Caco-2 (cell line): Measurements from ENCODE around the gene MTOR. TPM values are rescaled to one million over a fixed set of nuclear protein-coding genes. Genes with fewer than 3 reads are reported as not detected.

Experiments
- BruUV-seq: library from RNA; stranded (reverse); fragments of 400-500 nt; replicated peaks from 2 replicates; lab custom pipeline; 2021; lab: Mats Ljungman, UMichigan
- CTCF ChIA-PET: fragments of 300-600 bp; sonication (Branson Sonifier 250); formaldehyde crosslinking; loops from one replicate; lab custom pipeline; 2022; ENCODE audit warnings: antibody characterized with exemption; lab: Charles Lee
- POLR2A ChIA-PET: fragments of 300-600 bp; sonication (Branson Sonifier 250); formaldehyde crosslinking; loops from one replicate; lab custom pipeline; 2022; ENCODE audit warnings: antibody characterized with exemption; lab: Charles Lee
- DNase-seq, 2 experiments: peaks; one replicate each; pipeline versions ENCODE4 v3.0.0 to v3.0.0-alpha.2; 2020 to 2022
- H3K27me3 ChIP-seq: replicated peaks from 2 replicates; pipeline ENCODE4 v1.6.0; 2011; ENCODE audit warnings: low read length; ENCODE audit not compliant: control insufficient read depth, insufficient read depth
- H3K36me3 ChIP-seq: 2 replicates; pipeline ENCODE4 v1.5.1; 2011; ENCODE audit warnings: low read length; ENCODE audit not compliant: control insufficient read depth, insufficient read depth
- H3K4me1 ChIP-seq: fragments of 250-450 bp; sonication (Bioruptor Pico); 2 replicates; pipeline ENCODE4 v1.5.1; 2020; ENCODE audit warnings: mild to moderate bottlenecking
- H3K4me3 ChIP-seq: 2 replicates; pipeline ENCODE4 v1.5.1; 2011; ENCODE audit warnings: low read depth, mild to moderate bottlenecking, control low read depth, low read length
- H3K9me3 ChIP-seq: fragments of 250-450 bp; sonication (Bioruptor Pico); 2 replicates; pipeline ENCODE4 v1.5.1; 2020; ENCODE audit warnings: mild to moderate bottlenecking, moderate library complexity
- H3K27ac Mint-ChIP-seq: one replicate; pipeline ENCODE4 v1.8.0; 2022; ENCODE audit warnings: mixed read lengths; ENCODE audit not compliant: unreplicated experiment
- H3K27me3 Mint-ChIP-seq: one replicate; pipeline ENCODE4 v1.8.0; 2022; ENCODE audit warnings: mixed read lengths; ENCODE audit not compliant: insufficient read depth, unreplicated experiment
- H3K36me3 Mint-ChIP-seq: one replicate; pipeline ENCODE4 v1.8.0; 2022; ENCODE audit warnings: mild to moderate bottlenecking, mixed read lengths; ENCODE audit not compliant: insufficient read depth, unreplicated experiment
- H3K4me1 Mint-ChIP-seq: one replicate; pipeline ENCODE4 v1.8.0; 2022; ENCODE audit warnings: low read depth, mixed read lengths; ENCODE audit not compliant: unreplicated experiment
- H3K4me3 Mint-ChIP-seq: one replicate; pipeline ENCODE4 v1.8.0; 2022; ENCODE audit warnings: mild to moderate bottlenecking, moderate library complexity, mixed read lengths; ENCODE audit not compliant: unreplicated experiment
- H3K9me3 Mint-ChIP-seq: one replicate; pipeline ENCODE4 v1.8.0; 2022; ENCODE audit warnings: mixed read lengths; ENCODE audit not compliant: unreplicated experiment
- intact Hi-C: fragments of 100-400 bp; cut with micrococcal nuclease; formaldehyde crosslinking; loops from one replicate; pipeline ENCODE4 v1.10.0; 2022; ENCODE audit not compliant: unreplicated experiment
- total RNA-seq: library from RNA; stranded (reverse); gene quantifications from 2 replicates; pipeline ENCODE4 v1.2.3, GENCODE V29; 2022
- TF ChIP-seq, protein P1 (sequence below), 2 experiments: fragments of 200-600 bp in 1 of 2; IDR thresholded peaks; 1 replicate in 1 of 2; 2 replicates in 1 of 2; pipeline versions ENCODE4 v1.5.1 to v1.8.0; 2011 to 2022; ENCODE audit warnings: antibody characterized with exemption in 1 of 2, control low read depth in 1 of 2, inconsistent platforms in 1 of 2, low read depth in 1 of 2, low read length in 1 of 2, mild to moderate bottlenecking in 1 of 2, moderate library complexity in 1 of 2; ENCODE audit not compliant: insufficient read depth in 1 of 2, severe bottlenecking in 1 of 2, unreplicated experiment in 1 of 2

Gene MTOR
- total RNA-seq, 1 experiment from 2014 or later = 45.7 TPM

DNA sequence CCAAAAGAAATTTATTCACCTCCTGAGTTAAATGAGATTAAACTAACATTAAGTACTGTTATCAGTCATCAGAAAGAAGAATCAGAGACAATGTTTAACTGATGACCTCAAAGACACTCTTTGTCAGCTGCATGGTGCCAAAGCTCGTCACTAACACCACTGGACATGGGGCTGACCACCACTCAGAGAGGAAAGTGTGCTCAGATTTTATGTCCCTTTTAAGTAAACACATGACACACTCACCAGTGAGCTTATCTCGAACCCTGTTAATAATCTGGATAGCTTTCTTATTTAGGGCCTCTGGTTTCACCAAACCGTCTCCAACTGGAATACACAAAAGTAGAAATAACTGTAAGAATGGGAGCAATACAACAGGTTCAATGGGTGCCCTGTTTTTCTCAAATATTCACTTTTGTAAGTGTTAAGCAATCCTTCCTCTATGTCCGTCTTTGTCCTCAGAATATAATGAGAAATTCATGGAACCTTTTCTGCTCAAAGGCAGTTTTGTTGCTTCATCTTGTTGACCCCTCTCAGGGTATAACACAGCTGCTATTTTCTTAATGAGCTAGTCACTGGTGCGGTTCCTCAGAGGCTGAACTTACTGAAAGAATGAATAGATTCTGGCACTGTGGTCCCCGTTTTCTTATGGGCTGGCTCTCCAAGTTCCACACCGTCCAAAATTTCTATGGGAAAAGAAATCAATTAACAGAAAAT, 153.1 kb downstream of the MTOR start:
- BruUV-seq = no TSS peak
- H3K9me3 ChIP-seq = no peaks in the 10 kb centered on the region
- intact Hi-C loops = no loop called here
- Mint-ChIP-seq H3K4me1 (no peaks in the 10 kb centered on the region), H3K27me3 (no peaks in the 10 kb centered on the region), H3K36me3 (peaks cover 36% of the 10 kb centered on the region), H3K27ac (no peak overlapping the region), H3K9me3 (no peaks in the 10 kb centered on the region), H3K4me3 (no peak overlapping the region)
- TF ChIP-seq, protein P1, sequence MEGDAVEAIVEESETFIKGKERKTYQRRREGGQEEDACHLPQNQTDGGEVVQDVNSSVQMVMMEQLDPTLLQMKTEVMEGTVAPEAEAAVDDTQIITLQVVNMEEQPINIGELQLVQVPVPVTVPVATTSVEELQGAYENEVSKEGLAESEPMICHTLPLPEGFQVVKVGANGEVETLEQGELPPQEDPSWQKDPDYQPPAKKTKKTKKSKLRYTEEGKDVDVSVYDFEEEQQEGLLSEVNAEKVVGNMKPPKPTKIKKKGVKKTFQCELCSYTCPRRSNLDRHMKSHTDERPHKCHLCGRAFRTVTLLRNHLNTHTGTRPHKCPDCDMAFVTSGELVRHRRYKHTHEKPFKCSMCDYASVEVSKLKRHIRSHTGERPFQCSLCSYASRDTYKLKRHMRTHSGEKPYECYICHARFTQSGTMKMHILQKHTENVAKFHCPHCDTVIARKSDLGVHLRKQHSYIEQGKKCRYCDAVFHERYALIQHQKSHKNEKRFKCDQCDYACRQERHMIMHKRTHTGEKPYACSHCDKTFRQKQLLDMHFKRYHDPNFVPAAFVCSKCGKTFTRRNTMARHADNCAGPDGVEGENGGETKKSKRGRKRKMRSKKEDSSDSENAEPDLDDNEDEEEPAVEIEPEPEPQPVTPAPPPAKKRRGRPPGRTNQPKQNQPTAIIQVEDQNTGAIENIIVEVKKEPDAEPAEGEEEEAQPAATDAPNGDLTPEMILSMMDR (IDR thresholded peaks at IDR 0.05; ENCODE audit: insufficient read depth in 1 of 2, low read depth in 1 of 2, low read length in 1 of 2, severe bottlenecking in 1 of 2, unreplicated experiment in 1 of 2) = no peak
- no peaks in the 10 kb centered on the region for H3K27me3 ChIP-seq
- no peaks in the 10 kb centered on the region for H3K4me1 ChIP-seq
- no peak for DNase-seq
- ChIA-PET POLR2A (interaction anchor here (0.5 kb wide), 1 partner anchor 906 kb away, joined by 4 read pairs; no protein-coding TSS in a partner anchor), CTCF (no interaction called here)
- H3K36me3 ChIP-seq = no peaks in the 10 kb centered on the region; the same call in 1 of the 2 replicates
- no peak overlapping the region for H3K4me3 ChIP-seq

- Mint-ChIP-seq H3K27ac (no peak overlapping the region), H3K9me3 (no peaks in the 10 kb centered on the region), H3K4me1 (no peaks in the 10 kb centered on the region), H3K27me3 (no peaks in the 10 kb centered on the region), H3K4me3 (no peak overlapping the region), H3K36me3 (peaks cover 29% of the 10 kb centered on the region)
- Histone ChIP-seq H3K9me3 (no peaks in the 10 kb centered on the region), H3K4me3 (no peak overlapping the region), H3K4me1 (no peaks in the 10 kb centered on the region), H3K36me3 (no peaks in the 10 kb centered on the region; the same call in 1 of the 2 replicates), H3K27me3 (no peaks in the 10 kb centered on the region)
- ChIA-PET POLR2A (no interaction called here), CTCF (no interaction called here)
- no peak for DNase-seq
- no TSS peak for BruUV-seq
- intact Hi-C loops = no loop called here
- TF ChIP-seq, protein P1 (IDR thresholded peaks at IDR 0.05; ENCODE audit: insufficient read depth in 1 of 2, low read depth in 1 of 2, low read length in 1 of 2, severe bottlenecking in 1 of 2, unreplicated experiment in 1 of 2) = no peak
Observed at GRCh38 chr1:11107599-11107998, 154.8 kb downstream of the MTOR start.

GRCh38 chr1:11105586-11105985, 156.8 kb downstream of the MTOR start:
- no TSS peak for BruUV-seq
- Mint-ChIP-seq H3K27me3 (no peaks in the 10 kb centered on the region), H3K4me3 (no peak overlapping the region), H3K27ac (no peak overlapping the region), H3K4me1 (no peaks in the 10 kb centered on the region), H3K36me3 (peaks cover 36% of the 10 kb centered on the region), H3K9me3 (no peaks in the 10 kb centered on the region)
- H3K4me3 ChIP-seq = no peak overlapping the region
- no peaks in the 10 kb centered on the region for H3K9me3 ChIP-seq
- H3K4me1 ChIP-seq = no peaks in the 10 kb centered on the region
- no peak for DNase-seq
- TF ChIP-seq, protein P1 (IDR thresholded peaks at IDR 0.05; ENCODE audit: insufficient read depth in 1 of 2, low read depth in 1 of 2, low read length in 1 of 2, severe bottlenecking in 1 of 2, unreplicated experiment in 1 of 2) = no peak
- H3K36me3 ChIP-seq = no peaks in the 10 kb centered on the region; the same call in 1 of the 2 replicates
- intact Hi-C loops = no loop called here
- no peaks in the 10 kb centered on the region for H3K27me3 ChIP-seq
- ChIA-PET CTCF (no interaction called here), POLR2A (no interaction called here)
